Activated CD8-positive, alpha-beta T cell treated with anti-CD3 and anti-CD28 coated beads for 36 hours (primary cell): ENCODE measurements around the gene TC2N. TPM values are rescaled to one million over a fixed set of nuclear protein-coding genes. Genes with fewer than 3 reads are reported as not detected.
A peak's percentile ranks its signal among the peaks of the same experiment; 100 is the strongest.

ENCODE experiments used
- ATAC-seq: fragments of 200-7000 bp; cut with Tn5 transposase; one replicate; pipeline ENCODE4 v1.10.0; 2021; ENCODE audit warnings: mild to moderate bottlenecking, moderate library complexity
- CTCF ChIA-PET: fragments of 350-600 bp; sonication (Branson Sonifier 250); formaldehyde crosslinking; loops from one replicate; lab custom pipeline; 2021; ENCODE audit warnings: antibody characterized with exemption; lab: Charles Lee
- POLR2A ChIA-PET: fragments of 350-600 bp; sonication (Branson Sonifier 250); formaldehyde crosslinking; loops from one replicate; lab custom pipeline; 2021; ENCODE audit warnings: antibody characterized with exemption; lab: Charles Lee
- DNase-seq: peaks from one replicate; pipeline ENCODE4 v3.0.0-alpha.2; 2020
- H3K27ac Mint-ChIP-seq: one replicate; pipeline ENCODE4 v1.8.0; 2021; ENCODE audit warnings: mild to moderate bottlenecking, mixed read lengths
- H3K27me3 Mint-ChIP-seq: one replicate; pipeline ENCODE4 v1.8.0; 2021; ENCODE audit warnings: mixed read lengths
- H3K36me3 Mint-ChIP-seq: one replicate; pipeline ENCODE4 v1.8.0; 2021; ENCODE audit warnings: low read depth, mixed read lengths
- H3K4me1 Mint-ChIP-seq: one replicate; pipeline ENCODE4 v1.8.0; 2021; ENCODE audit warnings: low read depth, mixed read lengths
- H3K4me3 Mint-ChIP-seq: one replicate; pipeline ENCODE4 v1.8.0; 2021; ENCODE audit warnings: mild to moderate bottlenecking, moderate library complexity, mixed read lengths
- H3K9me3 Mint-ChIP-seq: one replicate; pipeline ENCODE4 v1.8.0; 2021; ENCODE audit warnings: mixed read lengths
- CTCF ChIP-seq: fragments of 200-600 bp; IDR thresholded peaks from one replicate; pipeline ENCODE4 v1.8.0; 2022; ENCODE audit warnings: antibody characterized with exemption, mild to moderate bottlenecking
- intact Hi-C: fragments of 100-400 bp; cut with micrococcal nuclease; formaldehyde crosslinking; loops from one replicate; pipeline ENCODE4 v1.10.0; 2022
- total RNA-seq, 2 experiments: library from RNA; stranded (reverse); gene quantifications; one replicate each; pipeline ENCODE4 v1.2.3, GENCODE V29; 2021

TC2N gene
- total RNA-seq, 2 experiments from 2014 or later = 28.5 to 32.5 TPM

DNA sequence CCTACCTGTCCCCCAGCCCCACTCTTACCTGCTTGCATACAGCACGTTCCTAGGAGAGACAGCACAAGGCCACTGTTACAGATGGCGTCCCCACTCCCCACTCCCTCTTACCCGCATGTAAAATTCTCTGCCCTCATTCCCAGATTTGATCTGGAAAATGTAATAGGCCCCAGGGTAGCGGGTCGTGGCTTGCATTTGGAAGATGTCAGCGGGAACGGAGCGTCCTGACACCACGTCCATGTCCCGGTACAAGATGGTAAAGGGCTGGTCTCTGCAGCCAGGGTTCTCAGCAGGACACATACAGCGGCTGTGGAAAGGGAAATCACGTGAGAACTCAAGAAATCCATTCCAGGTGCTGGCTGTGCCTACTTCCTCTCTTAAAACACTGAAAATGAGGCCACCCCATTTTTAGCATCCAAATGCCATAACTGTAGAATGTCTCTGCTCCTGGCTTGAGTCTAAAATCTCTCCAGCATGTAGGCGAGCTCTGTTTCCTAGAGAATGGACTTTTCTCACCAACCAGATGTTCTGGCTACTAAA is 10.1 kb upstream of the TC2N start:
- POLR2A ChIA-PET = no interaction called here
- CTCF ChIA-PET = interaction anchor here (1.0 to 1.1 kb wide), 2 partner anchors 9 to 19 kb away, joined by 3 read pairs; no protein-coding TSS in a partner anchor
- intact Hi-C loops = no loop called here
- no peak for DNase-seq
- no peak overlapping the region for H3K4me3 Mint-ChIP-seq
- TF ChIP-seq CTCF = no peak
- no peak for ATAC-seq
- H3K27ac Mint-ChIP-seq = no peak overlapping the region
- no peaks in the 10 kb centered on the region for H3K9me3 Mint-ChIP-seq
- no peaks in the 10 kb centered on the region for H3K27me3 Mint-ChIP-seq
- H3K36me3 Mint-ChIP-seq = no peaks in the 10 kb centered on the region
- H3K4me1 Mint-ChIP-seq = peaks cover 58% of the 10 kb centered on the region

- no peak overlapping the region for H3K27ac Mint-ChIP-seq
- DNase-seq = no peak
- H3K27me3 Mint-ChIP-seq = no peaks in the 10 kb centered on the region
- H3K36me3 Mint-ChIP-seq = no peaks in the 10 kb centered on the region
- ChIA-PET POLR2A (interaction anchor here (0.6 kb wide), 2 partner anchors 13 to 16 kb away, joined by 3 read pairs; no protein-coding TSS in a partner anchor), CTCF (interaction anchor here (1.1 kb wide), 1 partner anchor 18 kb away, joined by 3 read pairs; no protein-coding TSS in a partner anchor)
- intact Hi-C loops = no loop called here
- H3K9me3 Mint-ChIP-seq = no peaks in the 10 kb centered on the region
- H3K4me3 Mint-ChIP-seq = no peak overlapping the region
- no peak for TF ChIP-seq CTCF
- peaks cover 68% of the 10 kb centered on the region for H3K4me1 Mint-ChIP-seq
- no peak for ATAC-seq
Observed at GRCh38 chr14:91876492-91876891, 9.2 kb upstream of the TC2N start.

DNA sequence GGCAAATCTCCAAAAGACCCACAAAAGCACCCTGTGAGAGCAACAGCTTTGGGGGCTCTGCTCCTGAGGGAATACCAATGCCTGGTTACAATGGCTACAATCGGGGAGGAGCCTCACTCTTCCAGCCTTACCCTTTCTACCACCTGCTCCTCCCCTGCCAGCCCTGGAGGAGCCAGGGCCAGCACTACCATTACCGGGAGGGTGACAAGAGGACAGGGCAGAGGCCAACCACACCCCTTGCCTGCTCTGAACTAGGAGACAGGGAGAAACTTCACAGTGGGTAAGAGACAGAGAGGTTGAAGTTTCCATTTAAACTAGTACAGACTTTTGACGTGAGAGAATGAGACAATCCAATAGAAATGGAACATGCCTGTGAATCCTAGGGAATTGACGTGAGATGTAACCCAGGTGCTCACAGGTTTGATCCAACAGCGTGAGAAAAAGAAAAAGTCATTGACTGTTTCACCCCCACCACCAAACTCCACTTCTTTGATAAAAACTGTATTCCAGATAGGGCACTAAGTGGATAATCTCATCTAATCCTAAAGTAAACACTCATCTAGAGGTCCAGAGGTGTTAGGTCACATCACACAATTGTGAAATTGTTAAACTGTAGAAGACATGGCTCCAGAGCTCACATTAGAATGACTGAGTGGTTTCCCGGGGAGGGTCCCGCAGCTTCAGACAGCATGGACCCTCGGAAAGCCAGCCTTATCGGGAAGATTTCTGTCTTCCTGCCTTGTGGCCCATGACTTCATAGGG is 8.4 kb upstream of the TC2N start:
- ATAC-seq (no peak), DNase-seq (no peak)
- peak overlapping the region; percentile 50 for H3K27ac Mint-ChIP-seq
- POLR2A ChIA-PET = interaction anchor here (0.6 to 1.3 kb wide), 2 partner anchors 12 to 42 kb away, joined by 3 read pairs; no protein-coding TSS in a partner anchor
- H3K4me3 Mint-ChIP-seq = no peak overlapping the region
- CTCF ChIA-PET = no interaction called here
- no peak for TF ChIP-seq CTCF
- intact Hi-C loops = no loop called here
- peaks cover 67% of the 10 kb centered on the region for H3K4me1 Mint-ChIP-seq
- no peaks in the 10 kb centered on the region for H3K36me3 Mint-ChIP-seq
- no peaks in the 10 kb centered on the region for H3K9me3 Mint-ChIP-seq
- H3K27me3 Mint-ChIP-seq = no peaks in the 10 kb centered on the region

- no peaks in the 10 kb centered on the region for H3K27me3 Mint-ChIP-seq
- CTCF ChIA-PET = interaction anchor here (0.8 to 2.3 kb wide), 5 partner anchors 11 to 123 kb away, joined by 3 to 9 read pairs (median 3); no protein-coding TSS in a partner anchor
- TF ChIP-seq CTCF = no peak
- H3K36me3 Mint-ChIP-seq = no peaks in the 10 kb centered on the region
- ATAC-seq = peak; percentile 66
- peak overlapping the region; percentile 87 for H3K27ac Mint-ChIP-seq
- peak overlapping the region; percentile 44 for H3K4me3 Mint-ChIP-seq
- POLR2A ChIA-PET = interaction anchor here (0.9 to 2.7 kb wide), 10 partner anchors 9 to 50 kb away, joined by 3 to 8 read pairs (median 4); no protein-coding TSS in a partner anchor
- DNase-seq = peak; percentile 87
- intact Hi-C loops = loop anchor here (5.0 kb wide), 1 partner anchor 36 kb away; no protein-coding TSS in a partner anchor
- H3K9me3 Mint-ChIP-seq = no peaks in the 10 kb centered on the region
- peaks cover 75% of the 10 kb centered on the region for H3K4me1 Mint-ChIP-seq
Observed at GRCh38 chr14:91873471-91874415, 6.4 kb upstream of the TC2N start.
